GM23338 (cell line): Measurements from ENCODE around the gene IRF1. TPM values are rescaled to one million over a fixed set of nuclear protein-coding genes. Genes with fewer than 3 reads are reported as not detected.

Experiments
- ATAC-seq: fragments of 200-7000 bp; cut with Tn5 transposase; 3 replicates; pipeline ENCODE4 v1.9.1; 2020
- DNase-seq: peaks from one replicate; pipeline ENCODE4 v3.0.0-alpha.2; 2015; ENCODE audit warnings: low spot score
- H2AFZ ChIP-seq: fragments of 200-600 bp; sonication (generic); 2 replicates; pipeline ENCODE4 v1.8.0; 2016; ENCODE audit warnings: antibody characterized with exemption, mild to moderate bottlenecking, moderate library complexity
- H3F3A ChIP-seq: fragments of 200-600 bp; sonication (generic); replicated peaks from 2 replicates; pipeline ENCODE4 v1.8.0; 2017; ENCODE audit warnings: antibody characterized with exemption, mixed run types, low read depth
- H3K27ac ChIP-seq: fragments of 200-600 bp; sonication (generic); 2 replicates; pipeline ENCODE4 v1.6.1; 2016; ENCODE audit warnings: low read depth
- H3K27me3 ChIP-seq: fragments of 200-600 bp; sonication (generic); 2 replicates; pipeline ENCODE4 v1.8.0; 2016; ENCODE audit warnings: mild to moderate bottlenecking, mixed run types, moderate library complexity; ENCODE audit not compliant: insufficient read depth
- H3K36me3 ChIP-seq: fragments of 200-600 bp; sonication (generic); 2 replicates; pipeline ENCODE4 v1.8.0; 2016; ENCODE audit warnings: mild to moderate bottlenecking; ENCODE audit not compliant: insufficient read depth
- H3K4me1 ChIP-seq: fragments of 200-600 bp; sonication (generic); 2 replicates; pipeline ENCODE4 v1.8.0; 2016; ENCODE audit warnings: mild to moderate bottlenecking, moderate library complexity; ENCODE audit not compliant: insufficient read depth
- H3K4me2 ChIP-seq: fragments of 200-600 bp; sonication (generic); 2 replicates; pipeline ENCODE4 v1.7.1; 2017; ENCODE audit warnings: mixed run types
- H3K4me3 ChIP-seq: fragments of 200-600 bp; sonication (generic); 2 replicates; pipeline ENCODE4 v1.6.1; 2016; ENCODE audit warnings: mixed run types
- H3K79me2 ChIP-seq: fragments of 200-600 bp; sonication (generic); replicated peaks from 2 replicates; pipeline ENCODE4 v1.8.0; 2017; ENCODE audit warnings: mild to moderate bottlenecking; ENCODE audit not compliant: insufficient read depth
- H3K9me2 ChIP-seq: fragments of 200-600 bp; sonication (generic); 2 replicates; pipeline ENCODE4 v1.8.0; 2017; ENCODE audit not compliant: insufficient read depth
- H4K20me1 ChIP-seq: fragments of 200-600 bp; sonication (generic); replicated peaks from 2 replicates; pipeline ENCODE4 v1.8.0; 2017; ENCODE audit warnings: mild to moderate bottlenecking; ENCODE audit not compliant: insufficient read depth
- H3K27ac Mint-ChIP-seq: 2 replicates; pipeline ENCODE4 v1.8.0; 2020; ENCODE audit warnings: inconsistent platforms, mild to moderate bottlenecking, moderate library complexity, mixed read lengths
- H3K27me3 Mint-ChIP-seq: 3 replicates; pipeline ENCODE4 v1.8.0; 2022; ENCODE audit warnings: low read depth, mild to moderate bottlenecking, moderate library complexity, mixed read lengths, inconsistent platforms; ENCODE audit not compliant: insufficient read depth, poor library complexity
- H3K36me3 Mint-ChIP-seq: 3 replicates; pipeline ENCODE4 v1.8.0; 2021; ENCODE audit warnings: low read depth, mild to moderate bottlenecking, inconsistent platforms, moderate library complexity, mixed read lengths
- H3K4me1 Mint-ChIP-seq: 3 replicates; pipeline ENCODE4 v1.8.0; 2020; ENCODE audit warnings: mild to moderate bottlenecking, inconsistent platforms, mixed read lengths
- H3K4me3 Mint-ChIP-seq: 3 replicates; pipeline ENCODE4 v1.8.0; 2021; ENCODE audit warnings: moderate library complexity, mild to moderate bottlenecking, inconsistent platforms, mixed read lengths
- H3K9me3 Mint-ChIP-seq: 3 replicates; pipeline ENCODE4 v1.8.0; 2020; ENCODE audit warnings: moderate library complexity, mild to moderate bottlenecking, inconsistent platforms, mixed read lengths
- CREB1 ChIP-seq: fragments of 250-450 bp; sonication (Bioruptor Pico); IDR thresholded peaks from 2 replicates; pipeline ENCODE4 v1.5.0; 2020; ENCODE audit warnings: low read depth, mild to moderate bottlenecking, moderate library complexity
- EZH2phosphoT487 ChIP-seq: fragments of 200-600 bp; sonication (generic); IDR thresholded peaks from one replicate; pipeline ENCODE4 v1.8.1; 2018; ENCODE audit warnings: antibody characterized with exemption; ENCODE audit not compliant: unreplicated experiment
- STAT1 ChIP-seq: IDR thresholded peaks from one replicate; pipeline ENCODE4 v1.6.1; 2016; ENCODE audit warnings: antibody characterized with exemption; ENCODE audit not compliant: unreplicated experiment
- ZNF114 ChIP-seq: fragments of 250-450 bp; sonication (Bioruptor Pico); IDR thresholded peaks from 2 replicates; pipeline ENCODE4 v1.5.0; 2020; ENCODE audit warnings: mild to moderate bottlenecking, moderate library complexity
- ZNF331 ChIP-seq: fragments of 250-450 bp; sonication (Bioruptor Pico); IDR thresholded peaks from 2 replicates; pipeline ENCODE4 v1.5.0; 2020; ENCODE audit warnings: low read depth, mild to moderate bottlenecking, moderate library complexity
- polyA plus RNA-seq: library from polyadenylated mRNA; unstranded; fragments of >200 nt; fragmentation: Nextera tagmentation; extraction: Ambion mirVana; gene quantifications from 2 replicates; pipeline ENCODE4 v1.2.1, GENCODE V29; 2016
- total RNA-seq: library from RNA; depleted of rRNA; stranded (reverse); fragments of >200 nt; shearing (Covaris generic); gene quantifications from 2 replicates; pipeline ENCODE4 v1.2.3, GENCODE V29; 2014
- TF ChIP-seq, protein P1 (sequence below), 2 experiments: fragments of 200-600 bp in 1 of 2; sonication (generic) in 1 of 2; conservative IDR thresholded peaks; 2 replicates each; pipeline versions ENCODE4 v1.5.1 to v1.6.1; 2016 to 2017; ENCODE audit warnings: antibody characterized with exemption in 2 of 2, low read depth in 2 of 2, mild to moderate bottlenecking in 2 of 2, moderate library complexity in 1 of 2
- TF ChIP-seq, protein P2 (sequence below): IDR thresholded peaks from 2 replicates; pipeline ENCODE4 v1.6.1; 2016; ENCODE audit warnings: antibody characterized with exemption
- TF ChIP-seq, protein P3 (sequence below): fragments of 250-450 bp; sonication (Bioruptor Pico); IDR thresholded peaks from 2 replicates; pipeline ENCODE4 v1.5.0; 2020; ENCODE audit warnings: mild to moderate bottlenecking, moderate library complexity

Gene IRF1
- total and polyA plus RNA-seq, 2 experiments from 2014 or later = 6.9 to 8.6 TPM

DNA sequence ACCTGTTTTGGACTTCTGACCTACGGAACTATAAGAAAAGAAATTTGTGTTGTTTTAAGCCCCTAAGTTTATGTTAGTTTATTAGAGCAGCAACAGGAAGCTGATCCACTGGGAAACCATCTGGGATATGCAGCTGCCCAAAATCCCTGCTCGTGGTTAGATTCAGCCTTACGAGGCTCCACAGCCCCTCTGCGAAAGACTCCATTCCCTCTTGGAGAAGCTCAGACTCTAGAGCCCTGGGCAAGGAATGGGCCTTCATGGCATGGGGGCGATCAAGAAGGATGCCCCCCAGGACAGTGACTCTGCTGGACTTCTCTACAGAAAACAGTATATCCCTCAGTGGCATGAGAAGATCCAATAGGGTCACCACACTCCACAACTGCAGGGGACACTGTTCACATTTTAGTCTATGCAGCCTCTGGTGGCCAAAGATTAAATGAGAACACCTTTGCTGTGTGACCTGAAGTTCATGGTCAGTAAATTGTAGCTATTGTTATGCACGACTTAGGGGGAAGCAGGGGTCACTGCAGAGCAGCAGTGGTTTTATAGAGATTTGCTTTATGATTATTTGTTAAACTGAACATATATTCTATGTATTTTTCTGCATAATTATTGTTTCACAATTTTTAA lies 21.1 kb downstream of the IRF1 start:
- H3K4me3 Mint-ChIP-seq = no peak overlapping the region
- ATAC-seq (no peak), DNase-seq (no peak)
- no peak overlapping the region for H3K27ac Mint-ChIP-seq
- Histone ChIP-seq H3K4me1 (peaks cover 10% of the 10 kb centered on the region), H2AFZ (no peak overlapping the region), H4K20me1 (no peaks in the 10 kb centered on the region), H3K9me2 (no peaks in the 10 kb centered on the region), H3K27ac (no peak overlapping the region), H3K79me2 (no peaks in the 10 kb centered on the region), H3K27me3 (no peaks in the 10 kb centered on the region), H3K36me3 (no peaks in the 10 kb centered on the region), H3K4me3 (no peak overlapping the region), H3K4me2 (no peak overlapping the region), H3F3A (0 out of 2 replicates have a peak, but pooled peaks cover 4% of the 10 kb centered on the region)
- TF ChIP-seq STAT1 (no peak), CREB1 (CRISPR knock-in tag) (no peak), ZNF331 (no peak), EZH2phosphoT487 (no peak)
- TF ChIP-seq, protein P1, sequence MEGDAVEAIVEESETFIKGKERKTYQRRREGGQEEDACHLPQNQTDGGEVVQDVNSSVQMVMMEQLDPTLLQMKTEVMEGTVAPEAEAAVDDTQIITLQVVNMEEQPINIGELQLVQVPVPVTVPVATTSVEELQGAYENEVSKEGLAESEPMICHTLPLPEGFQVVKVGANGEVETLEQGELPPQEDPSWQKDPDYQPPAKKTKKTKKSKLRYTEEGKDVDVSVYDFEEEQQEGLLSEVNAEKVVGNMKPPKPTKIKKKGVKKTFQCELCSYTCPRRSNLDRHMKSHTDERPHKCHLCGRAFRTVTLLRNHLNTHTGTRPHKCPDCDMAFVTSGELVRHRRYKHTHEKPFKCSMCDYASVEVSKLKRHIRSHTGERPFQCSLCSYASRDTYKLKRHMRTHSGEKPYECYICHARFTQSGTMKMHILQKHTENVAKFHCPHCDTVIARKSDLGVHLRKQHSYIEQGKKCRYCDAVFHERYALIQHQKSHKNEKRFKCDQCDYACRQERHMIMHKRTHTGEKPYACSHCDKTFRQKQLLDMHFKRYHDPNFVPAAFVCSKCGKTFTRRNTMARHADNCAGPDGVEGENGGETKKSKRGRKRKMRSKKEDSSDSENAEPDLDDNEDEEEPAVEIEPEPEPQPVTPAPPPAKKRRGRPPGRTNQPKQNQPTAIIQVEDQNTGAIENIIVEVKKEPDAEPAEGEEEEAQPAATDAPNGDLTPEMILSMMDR (conservative IDR thresholded peaks at IDR 0.05; ENCODE audit: low read depth in 2 of 2) = 0 out of 4 replicates have a peak, but pooled peaks of 1 of the 2 experiments have one; percentile 16
- peaks cover 8% of the 10 kb centered on the region for H3K27me3 Mint-ChIP-seq
- peaks cover 8% of the 10 kb centered on the region; the same call in 2 of the 3 replicates for H3K9me3 Mint-ChIP-seq
- H3K36me3 Mint-ChIP-seq = peaks cover 5% of the 10 kb centered on the region; the same call in 2 of the 3 replicates
- peaks cover 25% of the 10 kb centered on the region for H3K4me1 Mint-ChIP-seq

DNA sequence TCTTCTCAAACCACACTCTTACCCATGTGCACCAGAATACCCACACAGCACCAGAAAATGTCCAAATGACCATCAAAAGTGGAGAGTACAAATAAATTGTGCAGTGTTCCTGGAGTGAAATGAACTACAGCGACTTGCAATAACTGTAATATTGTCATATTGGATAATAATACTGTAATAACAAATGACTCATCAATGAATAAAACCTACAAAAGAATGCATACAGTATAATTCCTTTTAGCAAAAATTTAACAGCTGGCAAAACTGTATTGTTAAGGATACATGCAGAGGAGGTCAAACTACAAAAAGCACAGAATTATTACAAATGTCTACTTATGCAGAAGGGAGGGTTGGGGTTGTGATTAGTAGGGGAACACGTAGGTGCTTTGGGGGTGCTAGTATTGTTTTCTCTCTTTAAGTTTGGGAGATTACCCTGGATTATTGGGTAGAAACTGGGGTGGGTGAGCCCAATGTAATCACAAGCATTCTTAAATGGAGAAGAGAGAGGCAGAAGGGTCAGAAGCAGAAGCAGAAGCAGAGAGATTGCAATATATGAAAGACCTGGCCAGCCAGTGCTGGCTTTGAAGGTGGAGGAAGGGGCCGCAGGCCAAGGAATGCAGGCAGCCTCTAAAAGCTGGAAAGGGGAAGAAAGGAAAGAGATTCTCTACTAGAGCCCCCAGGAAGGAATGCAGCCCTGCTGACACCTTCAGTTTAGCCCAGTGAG lies 21.8 kb downstream of the IRF1 start:
- H3K4me3 Mint-ChIP-seq = no peak overlapping the region
- no peak for DNase-seq
- H3K27me3 Mint-ChIP-seq = peaks cover 8% of the 10 kb centered on the region
- Histone ChIP-seq H3K9me2 (no peaks in the 10 kb centered on the region), H3K4me2 (no peak overlapping the region), H3K27me3 (no peaks in the 10 kb centered on the region), H3K4me3 (no peak overlapping the region), H3K27ac (no peak overlapping the region), H3K4me1 (peaks cover 15% of the 10 kb centered on the region), H2AFZ (no peak overlapping the region), H3K79me2 (no peaks in the 10 kb centered on the region), H3K36me3 (no peaks in the 10 kb centered on the region), H3F3A (0 out of 2 replicates have a peak, but pooled peaks cover 4% of the 10 kb centered on the region), H4K20me1 (no peaks in the 10 kb centered on the region)
- ATAC-seq = no peak
- H3K4me1 Mint-ChIP-seq = peaks cover 27% of the 10 kb centered on the region
- H3K27ac Mint-ChIP-seq = no peak overlapping the region
- peaks cover 5% of the 10 kb centered on the region; the same call in 2 of the 3 replicates for H3K36me3 Mint-ChIP-seq
- H3K9me3 Mint-ChIP-seq = peaks cover 8% of the 10 kb centered on the region; the same call in 2 of the 3 replicates
- TF ChIP-seq ZNF114 (CRISPR knock-in tag) (no peak), ZNF331 (no peak)
- TF ChIP-seq, protein P1 (conservative IDR thresholded peaks at IDR 0.05; ENCODE audit: low read depth in 2 of 2) = no peak
- TF ChIP-seq, protein P2, sequence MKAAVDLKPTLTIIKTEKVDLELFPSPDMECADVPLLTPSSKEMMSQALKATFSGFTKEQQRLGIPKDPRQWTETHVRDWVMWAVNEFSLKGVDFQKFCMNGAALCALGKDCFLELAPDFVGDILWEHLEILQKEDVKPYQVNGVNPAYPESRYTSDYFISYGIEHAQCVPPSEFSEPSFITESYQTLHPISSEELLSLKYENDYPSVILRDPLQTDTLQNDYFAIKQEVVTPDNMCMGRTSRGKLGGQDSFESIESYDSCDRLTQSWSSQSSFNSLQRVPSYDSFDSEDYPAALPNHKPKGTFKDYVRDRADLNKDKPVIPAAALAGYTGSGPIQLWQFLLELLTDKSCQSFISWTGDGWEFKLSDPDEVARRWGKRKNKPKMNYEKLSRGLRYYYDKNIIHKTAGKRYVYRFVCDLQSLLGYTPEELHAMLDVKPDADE = no peak
- TF ChIP-seq, protein P3, sequence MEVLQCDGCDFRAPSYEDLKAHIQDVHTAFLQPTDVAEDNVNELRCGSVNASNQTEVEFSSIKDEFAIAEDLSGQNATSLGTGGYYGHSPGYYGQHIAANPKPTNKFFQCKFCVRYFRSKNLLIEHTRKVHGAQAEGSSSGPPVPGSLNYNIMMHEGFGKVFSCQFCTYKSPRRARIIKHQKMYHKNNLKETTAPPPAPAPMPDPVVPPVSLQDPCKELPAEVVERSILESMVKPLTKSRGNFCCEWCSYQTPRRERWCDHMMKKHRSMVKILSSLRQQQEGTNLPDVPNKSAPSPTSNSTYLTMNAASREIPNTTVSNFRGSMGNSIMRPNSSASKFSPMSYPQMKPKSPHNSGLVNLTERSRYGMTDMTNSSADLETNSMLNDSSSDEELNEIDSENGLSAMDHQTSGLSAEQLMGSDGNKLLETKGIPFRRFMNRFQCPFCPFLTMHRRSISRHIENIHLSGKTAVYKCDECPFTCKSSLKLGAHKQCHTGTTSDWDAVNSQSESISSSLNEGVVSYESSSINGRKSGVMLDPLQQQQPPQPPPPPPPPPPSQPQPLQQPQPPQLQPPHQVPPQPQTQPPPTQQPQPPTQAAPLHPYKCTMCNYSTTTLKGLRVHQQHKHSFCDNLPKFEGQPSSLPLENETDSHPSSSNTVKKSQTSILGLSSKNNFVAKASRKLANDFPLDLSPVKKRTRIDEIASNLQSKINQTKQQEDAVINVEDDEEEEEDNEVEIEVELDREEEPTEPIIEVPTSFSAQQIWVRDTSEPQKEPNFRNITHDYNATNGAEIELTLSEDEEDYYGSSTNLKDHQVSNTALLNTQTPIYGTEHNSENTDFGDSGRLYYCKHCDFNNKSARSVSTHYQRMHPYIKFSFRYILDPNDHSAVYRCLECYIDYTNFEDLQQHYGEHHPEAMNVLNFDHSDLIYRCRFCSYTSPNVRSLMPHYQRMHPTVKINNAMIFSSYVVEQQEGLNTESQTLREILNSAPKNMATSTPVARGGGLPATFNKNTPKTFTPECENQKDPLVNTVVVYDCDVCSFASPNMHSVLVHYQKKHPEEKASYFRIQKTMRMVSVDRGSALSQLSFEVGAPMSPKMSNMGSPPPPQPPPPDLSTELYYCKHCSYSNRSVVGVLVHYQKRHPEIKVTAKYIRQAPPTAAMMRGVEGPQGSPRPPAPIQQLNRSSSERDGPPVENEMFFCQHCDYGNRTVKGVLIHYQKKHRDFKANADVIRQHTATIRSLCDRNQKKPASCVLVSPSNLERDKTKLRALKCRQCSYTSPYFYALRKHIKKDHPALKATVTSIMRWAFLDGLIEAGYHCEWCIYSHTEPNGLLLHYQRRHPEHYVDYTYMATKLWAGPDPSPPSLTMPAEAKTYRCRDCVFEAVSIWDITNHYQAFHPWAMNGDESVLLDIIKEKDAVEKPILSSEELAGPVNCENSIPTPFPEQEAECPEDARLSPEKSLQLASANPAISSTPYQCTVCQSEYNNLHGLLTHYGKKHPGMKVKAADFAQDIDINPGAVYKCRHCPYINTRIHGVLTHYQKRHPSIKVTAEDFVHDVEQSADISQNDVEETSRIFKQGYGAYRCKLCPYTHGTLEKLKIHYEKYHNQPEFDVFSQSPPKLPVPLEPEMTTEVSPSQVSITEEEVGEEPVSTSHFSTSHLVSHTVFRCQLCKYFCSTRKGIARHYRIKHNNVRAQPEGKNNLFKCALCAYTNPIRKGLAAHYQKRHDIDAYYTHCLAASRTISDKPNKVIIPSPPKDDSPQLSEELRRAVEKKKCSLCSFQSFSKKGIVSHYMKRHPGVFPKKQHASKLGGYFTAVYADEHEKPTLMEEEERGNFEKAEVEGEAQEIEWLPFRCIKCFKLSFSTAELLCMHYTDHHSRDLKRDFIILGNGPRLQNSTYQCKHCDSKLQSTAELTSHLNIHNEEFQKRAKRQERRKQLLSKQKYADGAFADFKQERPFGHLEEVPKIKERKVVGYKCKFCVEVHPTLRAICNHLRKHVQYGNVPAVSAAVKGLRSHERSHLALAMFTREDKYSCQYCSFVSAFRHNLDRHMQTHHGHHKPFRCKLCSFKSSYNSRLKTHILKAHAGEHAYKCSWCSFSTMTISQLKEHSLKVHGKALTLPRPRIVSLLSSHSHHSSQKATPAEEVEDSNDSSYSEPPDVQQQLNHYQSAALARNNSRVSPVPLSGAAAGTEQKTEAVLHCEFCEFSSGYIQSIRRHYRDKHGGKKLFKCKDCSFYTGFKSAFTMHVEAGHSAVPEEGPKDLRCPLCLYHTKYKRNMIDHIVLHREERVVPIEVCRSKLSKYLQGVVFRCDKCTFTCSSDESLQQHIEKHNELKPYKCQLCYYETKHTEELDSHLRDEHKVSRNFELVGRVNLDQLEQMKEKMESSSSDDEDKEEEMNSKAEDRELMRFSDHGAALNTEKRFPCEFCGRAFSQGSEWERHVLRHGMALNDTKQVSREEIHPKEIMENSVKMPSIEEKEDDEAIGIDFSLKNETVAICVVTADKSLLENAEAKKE (CRISPR knock-in tag) = no peak
